Osteocyte (in vitro differentiated cells): ENCODE data around the gene TRPV4. TPM values are rescaled to one million over a fixed set of nuclear protein-coding genes. Genes with fewer than 3 reads are reported as not detected.

Experiments
- DNase-seq: peaks from one replicate; pipeline ENCODE4 v3.0.0; 2021; ENCODE audit warnings: mixed read lengths; ENCODE audit not compliant: unreplicated experiment; ENCODE audit errors: extremely low spot score
- H3K27ac Mint-ChIP-seq: one replicate; pipeline ENCODE4 v1.8.0; 2021; ENCODE audit warnings: mild to moderate bottlenecking, mixed read lengths; ENCODE audit not compliant: unreplicated experiment
- H3K27me3 Mint-ChIP-seq: one replicate; pipeline ENCODE4 v1.8.0; 2021; ENCODE audit warnings: mixed read lengths; ENCODE audit not compliant: unreplicated experiment
- H3K36me3 Mint-ChIP-seq: one replicate; pipeline ENCODE4 v1.8.0; 2021; ENCODE audit warnings: mixed read lengths; ENCODE audit not compliant: unreplicated experiment
- H3K4me1 Mint-ChIP-seq: one replicate; pipeline ENCODE4 v1.8.0; 2021; ENCODE audit warnings: mixed read lengths; ENCODE audit not compliant: unreplicated experiment
- H3K4me3 Mint-ChIP-seq: one replicate; pipeline ENCODE4 v1.8.0; 2021; ENCODE audit warnings: mild to moderate bottlenecking, moderate library complexity, mixed read lengths; ENCODE audit not compliant: unreplicated experiment
- H3K9me3 Mint-ChIP-seq: one replicate; pipeline ENCODE4 v1.8.0; 2021; ENCODE audit warnings: mixed read lengths; ENCODE audit not compliant: unreplicated experiment
- total RNA-seq: library from RNA; stranded (reverse); gene quantifications from 2 replicates; pipeline ENCODE4 v1.2.1, GENCODE V29; 2021
- TF ChIP-seq, protein P1 (sequence below): fragments of 200-600 bp; sonication (generic); IDR thresholded peaks from 2 replicates; pipeline ENCODE4 v1.5.0; 2021; ENCODE audit warnings: antibody characterized with exemption, mild to moderate bottlenecking, moderate library complexity

Gene TRPV4
- total RNA-seq, 1 donor from 2014 or later, result 1.6 TPM

DNA sequence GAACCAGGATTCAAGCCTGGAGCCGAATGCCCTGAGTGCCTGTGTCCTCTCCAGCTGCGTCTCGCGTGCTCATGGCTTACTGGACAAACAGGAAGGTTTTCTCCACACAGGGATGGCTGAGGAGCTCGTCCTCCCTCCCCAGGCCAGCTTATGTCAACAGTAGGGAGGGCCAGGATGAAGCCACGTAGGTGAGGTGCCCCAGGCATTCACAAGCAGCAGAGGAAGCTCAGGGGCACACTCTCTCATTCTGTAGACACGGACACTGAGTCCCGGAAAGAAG lies 49.3 kb downstream of the TRPV4 start:
- no peaks in the 10 kb centered on the region for H3K36me3 Mint-ChIP-seq
- no peak for DNase-seq

DNA sequence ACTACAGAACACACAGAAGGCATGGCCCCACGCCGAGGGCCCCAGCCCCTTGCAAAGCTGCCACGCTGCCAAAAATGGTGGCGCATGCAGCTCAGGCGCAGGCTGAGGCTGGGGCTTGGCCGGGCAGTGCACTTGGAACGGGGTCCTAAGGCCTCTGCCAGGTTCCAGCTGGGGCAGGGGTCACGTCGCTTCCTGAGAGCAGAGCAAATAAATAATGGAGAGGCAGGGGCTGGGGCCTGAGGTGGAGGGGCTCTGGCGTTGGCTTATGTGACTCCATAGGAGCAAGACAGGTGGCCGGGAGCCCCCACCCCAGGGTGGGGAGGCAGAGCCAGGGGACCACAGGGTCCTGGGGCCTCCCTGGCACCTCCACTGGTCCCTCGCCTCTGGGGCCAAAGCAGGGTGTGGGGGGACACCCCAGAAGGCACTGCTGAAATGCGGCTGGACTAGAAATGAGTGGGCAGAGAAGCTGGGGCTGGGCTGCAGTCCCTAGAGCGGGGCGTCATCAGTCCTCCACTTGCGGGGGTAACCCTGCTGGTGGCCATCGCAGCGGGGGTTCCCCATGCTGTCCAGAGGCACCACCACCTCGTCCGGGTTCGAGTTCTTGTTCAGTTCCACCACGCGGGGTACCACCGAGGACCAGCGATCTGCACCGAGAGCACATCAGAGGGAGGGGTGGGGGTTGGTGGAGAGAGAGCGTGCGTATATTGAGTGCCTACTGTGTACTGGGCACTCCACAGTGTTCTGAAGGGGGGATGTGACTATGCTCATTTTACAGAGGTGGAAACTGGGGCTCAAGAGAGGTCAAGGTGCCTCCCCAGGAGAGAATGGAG lies 49.8 kb downstream of the TRPV4 start:
- Mint-ChIP-seq H3K4me3 (no peak overlapping the region), H3K27me3 (no peaks in the 10 kb centered on the region), H3K27ac (no peak overlapping the region), H3K4me1 (no peaks in the 10 kb centered on the region), H3K9me3 (no peaks in the 10 kb centered on the region), H3K36me3 (no peaks in the 10 kb centered on the region)
- TF ChIP-seq, protein P1, sequence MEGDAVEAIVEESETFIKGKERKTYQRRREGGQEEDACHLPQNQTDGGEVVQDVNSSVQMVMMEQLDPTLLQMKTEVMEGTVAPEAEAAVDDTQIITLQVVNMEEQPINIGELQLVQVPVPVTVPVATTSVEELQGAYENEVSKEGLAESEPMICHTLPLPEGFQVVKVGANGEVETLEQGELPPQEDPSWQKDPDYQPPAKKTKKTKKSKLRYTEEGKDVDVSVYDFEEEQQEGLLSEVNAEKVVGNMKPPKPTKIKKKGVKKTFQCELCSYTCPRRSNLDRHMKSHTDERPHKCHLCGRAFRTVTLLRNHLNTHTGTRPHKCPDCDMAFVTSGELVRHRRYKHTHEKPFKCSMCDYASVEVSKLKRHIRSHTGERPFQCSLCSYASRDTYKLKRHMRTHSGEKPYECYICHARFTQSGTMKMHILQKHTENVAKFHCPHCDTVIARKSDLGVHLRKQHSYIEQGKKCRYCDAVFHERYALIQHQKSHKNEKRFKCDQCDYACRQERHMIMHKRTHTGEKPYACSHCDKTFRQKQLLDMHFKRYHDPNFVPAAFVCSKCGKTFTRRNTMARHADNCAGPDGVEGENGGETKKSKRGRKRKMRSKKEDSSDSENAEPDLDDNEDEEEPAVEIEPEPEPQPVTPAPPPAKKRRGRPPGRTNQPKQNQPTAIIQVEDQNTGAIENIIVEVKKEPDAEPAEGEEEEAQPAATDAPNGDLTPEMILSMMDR, result no peak
- no peak for DNase-seq

More for the DNA sequence above, 49.3 kb downstream of the TRPV4 start:
- Mint-ChIP-seq H3K4me3 (no peak overlapping the region), H3K4me1 (no peaks in the 10 kb centered on the region), H3K27ac (no peak overlapping the region), H3K27me3 (peaks cover 1% of the 10 kb centered on the region), H3K9me3 (no peaks in the 10 kb centered on the region)
- TF ChIP-seq, protein P1, result no peak

DNA sequence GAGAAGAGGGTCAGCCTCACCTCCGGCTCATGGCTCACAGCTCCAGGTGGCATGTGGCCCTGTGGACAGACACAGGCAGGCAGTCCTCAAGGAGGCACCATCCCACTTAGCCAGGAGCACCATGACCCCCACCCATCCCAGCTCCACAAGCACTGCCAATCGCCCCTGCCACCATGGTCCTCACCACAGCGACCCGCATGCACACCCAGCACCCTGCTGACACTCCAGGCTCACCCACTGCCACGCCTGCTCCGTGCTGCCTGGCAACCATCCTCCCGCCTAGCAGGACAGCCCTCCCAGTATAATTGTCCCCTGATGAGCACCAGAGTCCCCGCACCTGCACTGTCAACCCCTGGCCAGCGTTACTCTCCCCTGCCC lies 50.9 kb downstream of the TRPV4 start:
- Mint-ChIP-seq H3K27ac (no peak overlapping the region), H3K36me3 (no peaks in the 10 kb centered on the region), H3K27me3 (no peaks in the 10 kb centered on the region), H3K9me3 (no peaks in the 10 kb centered on the region), H3K4me3 (no peak overlapping the region), H3K4me1 (no peaks in the 10 kb centered on the region)
- TF ChIP-seq, protein P1, result no peak
- no peak for DNase-seq

DNA sequence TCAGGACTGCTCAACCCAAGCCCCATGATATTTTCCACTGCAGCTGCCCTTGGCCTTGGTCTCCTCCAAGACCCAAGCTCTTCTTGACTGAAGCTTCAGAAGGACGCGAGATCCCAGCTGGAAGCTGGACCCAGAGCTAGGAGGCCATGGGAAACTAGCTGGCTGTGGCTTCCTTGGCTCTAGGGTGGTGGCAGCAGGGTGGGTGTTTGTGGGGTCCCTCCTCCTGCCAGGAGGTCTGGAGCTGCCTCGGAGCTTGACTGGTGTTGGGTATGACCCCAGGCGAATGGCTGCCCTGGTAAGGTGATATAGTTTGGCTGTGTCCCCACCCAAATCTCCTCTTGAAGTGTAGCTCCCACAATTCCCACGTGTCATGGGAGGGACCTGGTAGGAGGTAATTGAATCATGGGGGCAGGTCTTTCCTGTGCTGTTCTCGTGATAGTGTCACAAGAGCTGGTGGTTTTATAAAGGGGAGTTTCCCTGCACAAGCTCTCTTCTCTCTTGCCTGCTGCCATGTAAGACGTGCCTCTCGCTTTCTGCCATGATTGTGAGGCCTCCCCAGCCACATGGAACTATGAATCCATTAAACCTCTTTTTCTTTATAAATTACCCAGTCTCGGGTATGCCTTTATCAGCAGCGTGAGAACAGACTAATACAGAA lies 51.4 kb downstream of the TRPV4 start:
- Mint-ChIP-seq H3K4me3 (no peak overlapping the region), H3K9me3 (no peaks in the 10 kb centered on the region), H3K27ac (no peak overlapping the region), H3K27me3 (no peaks in the 10 kb centered on the region), H3K4me1 (no peaks in the 10 kb centered on the region), H3K36me3 (no peaks in the 10 kb centered on the region)
- TF ChIP-seq, protein P1, result no peak
- no peak for DNase-seq

DNA sequence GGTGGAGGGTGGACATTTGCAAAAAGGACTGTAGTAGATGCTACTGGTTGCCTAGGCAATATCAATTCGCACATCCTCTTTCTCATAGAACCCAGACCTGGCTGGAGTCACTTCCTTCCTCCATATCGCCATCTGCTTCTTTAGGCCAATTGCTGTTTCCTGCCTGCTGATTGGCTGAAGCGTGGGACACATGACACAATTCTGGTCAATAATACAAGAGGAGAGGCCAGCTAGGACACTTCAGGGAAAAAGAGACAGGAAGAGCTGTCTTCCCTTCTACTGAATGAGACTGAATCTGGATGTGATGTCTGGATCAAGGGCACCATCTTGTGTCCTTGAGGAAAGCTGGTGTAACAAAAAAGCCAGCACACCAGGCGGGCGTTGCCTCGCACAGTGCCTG lies 53.8 kb downstream of the TRPV4 start:
- Mint-ChIP-seq H3K27me3 (no peaks in the 10 kb centered on the region), H3K4me3 (no peak overlapping the region), H3K4me1 (no peaks in the 10 kb centered on the region), H3K27ac (no peak overlapping the region), H3K36me3 (no peaks in the 10 kb centered on the region), H3K9me3 (no peaks in the 10 kb centered on the region)
- TF ChIP-seq, protein P1, result no peak
- DNase-seq, result no peak
